SU-DHL-6 (cell line): ENCODE data around the gene CNOT1.

ENCODE experiments used
- H2AFZ ChIP-seq: fragments of 200-600 bp; sonication (generic); 2 replicates; pipeline ENCODE4 v1.6.1; 2014; ENCODE audit warnings: low read depth, mild to moderate bottlenecking, moderate library complexity, mixed read lengths, antibody characterized with exemption, low read length; ENCODE audit not compliant: severe bottlenecking
- H3F3A ChIP-seq: fragments of 200-600 bp; shearing (Covaris generic); 2 replicates; pipeline ENCODE4 v1.6.0; 2016; ENCODE audit warnings: antibody characterized with exemption, mild to moderate bottlenecking; ENCODE audit not compliant: insufficient read depth
- H3K27ac ChIP-seq: fragments of 200-600 bp; sonication (generic); 2 replicates; pipeline ENCODE4 v1.5.1; 2016; ENCODE audit warnings: low read depth, mild to moderate bottlenecking, low read length, moderate library complexity, mixed read lengths
- H3K27me3 ChIP-seq: fragments of 200-600 bp; sonication (generic), shearing (Covaris generic); 2 replicates; pipeline ENCODE4 v1.6.0; 2014; ENCODE audit warnings: mild to moderate bottlenecking, low read length
- H3K36me3 ChIP-seq: fragments of 200-600 bp; sonication (generic); 2 replicates; pipeline ENCODE4 v1.6.1; 2014; ENCODE audit warnings: mild to moderate bottlenecking, low read length, mixed read lengths
- H3K4me2 ChIP-seq: fragments of 300-600, 200-600 bp; shearing (Covaris generic), sonication (generic); 2 replicates; pipeline ENCODE4 v1.6.0; 2014; ENCODE audit warnings: low read length, low read depth, mild to moderate bottlenecking; ENCODE audit not compliant: poor library complexity, severe bottlenecking
- H3K4me3 ChIP-seq: fragments of 200-600 bp; sonication (generic); 2 replicates; pipeline ENCODE4 v1.5.1; 2014; ENCODE audit warnings: antibody characterized with exemption, low read length, mild to moderate bottlenecking, mixed read lengths; ENCODE audit not compliant: insufficient read depth, poor library complexity, severe bottlenecking
- H3K79me2 ChIP-seq: fragments of 200-600 bp; sonication (generic); 2 replicates; pipeline ENCODE4 v1.6.1; 2014; ENCODE audit warnings: mild to moderate bottlenecking, low read length, moderate library complexity; ENCODE audit not compliant: insufficient read depth
- H3K9ac ChIP-seq: fragments of 200-600 bp; sonication (generic); 2 replicates; pipeline ENCODE4 v1.7.0; 2014; ENCODE audit warnings: mild to moderate bottlenecking, low read length
- H3K9me2 ChIP-seq: fragments of 200-600 bp; sonication (generic); replicated peaks from 2 replicates; pipeline ENCODE4 v1.6.1; 2014; ENCODE audit warnings: low read length; ENCODE audit not compliant: insufficient read depth
- H3K9me3 ChIP-seq: fragments of 200-600 bp; sonication (generic); 2 replicates; pipeline ENCODE4 v1.6.1; 2014; ENCODE audit warnings: low read length, mixed read lengths; ENCODE audit not compliant: insufficient read depth
- H4K20me1 ChIP-seq: fragments of 200-600 bp; sonication (generic); 2 replicates; pipeline ENCODE4 v1.6.1; 2014; ENCODE audit warnings: low read depth, mild to moderate bottlenecking, antibody characterized with exemption, low read length, moderate library complexity, mixed read lengths
- CTCF ChIP-seq: fragments of 200-600 bp; sonication (generic); IDR thresholded peaks from one replicate; pipeline ENCODE4 v1.5.1; 2017; ENCODE audit warnings: antibody characterized with exemption, mild to moderate bottlenecking, low read length, moderate library complexity; ENCODE audit not compliant: insufficient read depth, poor library complexity, severe bottlenecking
- EZH2phosphoT487 ChIP-seq: fragments of 200-600 bp; sonication (generic), shearing (Covaris generic); conservative IDR thresholded peaks from 2 replicates; pipeline ENCODE4 v1.6.1; 2018; ENCODE audit warnings: mild to moderate bottlenecking, antibody characterized with exemption, low read length, moderate library complexity, mixed read lengths

The CNOT1 gene

GRCh38 chr16:58499092-58499511 lies 130.5 kb downstream of the CNOT1 start:
- H4K20me1 ChIP-seq = no peaks in the 10 kb centered on the region
- no peaks in the 10 kb centered on the region for H3K9me3 ChIP-seq
- TF ChIP-seq EZH2phosphoT487 (no peak), CTCF (no peak)
- H3K27ac ChIP-seq = no peak overlapping the region
- H3K36me3 ChIP-seq = no peaks in the 10 kb centered on the region
- no peaks in the 10 kb centered on the region for H3F3A ChIP-seq
- H2AFZ ChIP-seq = no peak overlapping the region
- H3K4me2 ChIP-seq = no peak overlapping the region
- no peaks in the 10 kb centered on the region for H3K27me3 ChIP-seq
- no peak overlapping the region for H3K9ac ChIP-seq
- no peaks in the 10 kb centered on the region for H3K79me2 ChIP-seq
- no peak overlapping the region for H3K4me3 ChIP-seq
- no peaks in the 10 kb centered on the region for H3K9me2 ChIP-seq

- H3K79me2 ChIP-seq = no peaks in the 10 kb centered on the region
- no peak overlapping the region for H3K4me2 ChIP-seq
- H2AFZ ChIP-seq = no peak overlapping the region
- no peak overlapping the region for H3K9ac ChIP-seq
- TF ChIP-seq EZH2phosphoT487 = no peak
- no peak for TF ChIP-seq CTCF
- H3K4me3 ChIP-seq = no peak overlapping the region
- no peaks in the 10 kb centered on the region for H3K36me3 ChIP-seq
- no peaks in the 10 kb centered on the region for H3K9me3 ChIP-seq
- H3K27me3 ChIP-seq = no peaks in the 10 kb centered on the region
- no peaks in the 10 kb centered on the region for H4K20me1 ChIP-seq
- no peak overlapping the region for H3K27ac ChIP-seq
- no peaks in the 10 kb centered on the region for H3K9me2 ChIP-seq
- no peaks in the 10 kb centered on the region for H3F3A ChIP-seq
Measured at GRCh38 chr16:58498341-58499091, 131.1 kb downstream of the CNOT1 start.

- H3K9me2 ChIP-seq = no peaks in the 10 kb centered on the region
- TF ChIP-seq CTCF = no peak
- TF ChIP-seq EZH2phosphoT487 = no peak
Measured at GRCh38 chr16:58497935-58498334, 131.7 kb downstream of the CNOT1 start.

More at GRCh38 chr16:58497935-58498334, 131.7 kb downstream of the CNOT1 start:
- no peaks in the 10 kb centered on the region for H3K9me3 ChIP-seq
- no peaks in the 10 kb centered on the region for H3K79me2 ChIP-seq
- no peak overlapping the region for H3K4me2 ChIP-seq
- H3K9ac ChIP-seq = no peak overlapping the region
- no peak overlapping the region for H2AFZ ChIP-seq
- H3K36me3 ChIP-seq = no peaks in the 10 kb centered on the region
- no peak overlapping the region for H3K27ac ChIP-seq
- H3F3A ChIP-seq = no peaks in the 10 kb centered on the region
- H3K27me3 ChIP-seq = no peaks in the 10 kb centered on the region
- H4K20me1 ChIP-seq = no peaks in the 10 kb centered on the region
- H3K4me3 ChIP-seq = no peak overlapping the region
